HG02852 (cell line): Measurements from ENCODE around the gene CCR5AS.

Experiments used
- ATAC-seq: cut with Tn5 transposase; IDR thresholded peaks from one replicate; pipeline ENCODE4 v1.9.1; 2021; ENCODE audit warnings: mild to moderate bottlenecking, moderate library complexity; ENCODE audit not compliant: unreplicated experiment

CCR5AS gene

DNA sequence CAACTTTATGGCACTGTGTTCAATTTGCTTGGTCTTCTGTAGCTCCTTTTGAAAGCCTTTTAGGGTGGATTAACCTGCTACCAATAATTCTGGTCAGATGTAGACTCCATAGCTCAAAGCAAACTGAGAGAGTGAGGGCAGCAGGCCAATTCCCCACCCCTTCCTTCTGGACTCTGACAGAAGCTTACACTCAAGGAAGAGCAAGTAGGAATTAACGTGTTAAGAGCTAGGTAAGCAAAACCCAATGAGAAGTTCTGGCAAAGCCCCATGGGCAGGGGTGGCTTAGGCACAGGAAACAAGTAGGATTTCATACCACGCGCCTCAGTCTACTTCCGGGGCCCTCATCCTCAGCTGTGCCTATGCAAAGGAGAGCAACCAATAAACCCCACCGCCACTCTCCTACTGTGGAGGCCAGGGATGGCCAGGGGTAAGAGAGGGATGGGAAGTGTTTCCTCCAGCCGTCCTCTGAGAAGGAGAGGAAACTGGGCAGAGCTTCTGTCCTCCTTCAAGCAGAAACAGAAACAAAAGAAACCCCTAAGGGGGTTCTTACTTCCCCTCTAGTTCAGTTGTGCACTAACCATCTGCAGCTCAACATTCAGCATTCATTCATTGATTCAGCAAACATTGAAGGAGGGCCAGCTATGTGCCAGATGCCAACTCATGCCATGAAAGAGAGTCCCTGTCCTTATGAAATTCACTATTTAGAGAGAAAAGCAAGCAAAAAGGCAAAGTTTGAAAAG, 23.5 kb downstream of the CCR5AS start:
- ATAC-seq = no peak

- no peak for ATAC-seq
Measured at GRCh38 chr3:46381625-46382024, 25.2 kb downstream of the CCR5AS start.

DNA sequence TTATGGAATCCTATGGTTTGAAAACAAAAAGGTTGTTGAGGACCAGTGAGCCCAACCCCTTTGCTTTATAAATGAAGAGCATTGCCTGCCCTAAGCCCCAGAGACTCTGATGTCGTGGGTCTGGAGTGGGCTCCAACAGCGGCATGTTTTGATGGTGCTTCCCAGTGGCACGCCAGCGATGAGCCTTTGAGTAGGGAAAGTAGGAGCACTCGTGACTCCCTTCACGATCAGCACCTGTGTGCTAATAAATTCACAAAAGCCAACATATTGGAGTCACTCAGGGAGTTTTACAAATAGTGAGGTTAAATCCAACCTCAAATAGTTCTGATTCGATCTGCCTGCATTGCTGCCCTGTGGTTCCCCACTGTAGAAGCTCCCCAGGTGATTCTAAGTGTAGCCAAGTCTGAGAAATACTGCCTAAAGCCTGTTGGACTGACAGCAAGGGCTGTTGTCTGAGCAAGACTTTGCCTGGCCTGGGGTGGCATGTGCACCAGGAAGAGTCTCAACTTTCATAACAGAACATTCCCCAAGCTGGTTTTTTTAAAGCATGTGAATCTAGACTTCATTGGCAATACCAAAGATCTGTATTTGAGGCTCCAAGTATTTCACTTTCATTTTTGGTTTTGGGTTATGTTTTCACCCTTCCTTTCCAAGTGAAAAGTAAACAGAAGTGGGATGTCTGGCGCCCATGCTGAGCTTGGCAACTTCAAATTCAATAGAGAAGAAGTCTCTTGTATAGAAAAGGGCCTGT, 26.2 kb downstream of the CCR5AS start:
- ATAC-seq = no peak

GRCh38 chr3:46378426-46378942, 28.4 kb downstream of the CCR5AS start:
- ATAC-seq = no peak

DNA sequence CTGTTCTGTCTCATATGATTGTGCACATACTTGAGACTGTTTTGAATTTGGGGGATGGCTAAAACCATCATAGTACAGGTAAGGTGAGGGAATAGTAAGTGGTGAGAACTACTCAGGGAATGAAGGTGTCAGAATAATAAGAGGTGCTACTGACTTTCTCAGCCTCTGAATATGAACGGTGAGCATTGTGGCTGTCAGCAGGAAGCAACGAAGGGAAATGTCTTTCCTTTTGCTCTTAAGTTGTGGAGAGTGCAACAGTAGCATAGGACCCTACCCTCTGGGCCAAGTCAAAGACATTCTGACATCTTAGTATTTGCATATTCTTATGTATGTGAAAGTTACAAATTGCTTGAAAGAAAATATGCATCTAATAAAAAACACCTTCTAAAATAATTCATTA, 31.1 kb downstream of the CCR5AS start:
- ATAC-seq = no peak

DNA sequence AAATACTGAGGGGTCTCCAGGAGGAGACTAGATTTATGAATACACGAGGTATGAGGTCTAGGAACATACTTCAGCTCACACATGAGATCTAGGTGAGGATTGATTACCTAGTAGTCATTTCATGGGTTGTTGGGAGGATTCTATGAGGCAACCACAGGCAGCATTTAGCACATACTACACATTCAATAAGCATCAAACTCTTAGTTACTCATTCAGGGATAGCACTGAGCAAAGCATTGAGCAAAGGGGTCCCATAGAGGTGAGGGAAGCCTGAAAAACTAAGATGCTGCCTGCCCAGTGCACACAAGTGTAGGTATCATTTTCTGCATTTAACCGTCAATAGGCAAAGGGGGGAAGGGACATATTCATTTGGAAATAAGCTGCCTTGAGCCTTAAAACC, 31.6 kb downstream of the CCR5AS start:
- ATAC-seq = no peak

- no peak for ATAC-seq
Measured at GRCh38 chr3:46374755-46375154, 32.1 kb downstream of the CCR5AS start.

GRCh38 chr3:46372492-46373359, 34.1 kb downstream of the CCR5AS start:
- no peak for ATAC-seq

DNA sequence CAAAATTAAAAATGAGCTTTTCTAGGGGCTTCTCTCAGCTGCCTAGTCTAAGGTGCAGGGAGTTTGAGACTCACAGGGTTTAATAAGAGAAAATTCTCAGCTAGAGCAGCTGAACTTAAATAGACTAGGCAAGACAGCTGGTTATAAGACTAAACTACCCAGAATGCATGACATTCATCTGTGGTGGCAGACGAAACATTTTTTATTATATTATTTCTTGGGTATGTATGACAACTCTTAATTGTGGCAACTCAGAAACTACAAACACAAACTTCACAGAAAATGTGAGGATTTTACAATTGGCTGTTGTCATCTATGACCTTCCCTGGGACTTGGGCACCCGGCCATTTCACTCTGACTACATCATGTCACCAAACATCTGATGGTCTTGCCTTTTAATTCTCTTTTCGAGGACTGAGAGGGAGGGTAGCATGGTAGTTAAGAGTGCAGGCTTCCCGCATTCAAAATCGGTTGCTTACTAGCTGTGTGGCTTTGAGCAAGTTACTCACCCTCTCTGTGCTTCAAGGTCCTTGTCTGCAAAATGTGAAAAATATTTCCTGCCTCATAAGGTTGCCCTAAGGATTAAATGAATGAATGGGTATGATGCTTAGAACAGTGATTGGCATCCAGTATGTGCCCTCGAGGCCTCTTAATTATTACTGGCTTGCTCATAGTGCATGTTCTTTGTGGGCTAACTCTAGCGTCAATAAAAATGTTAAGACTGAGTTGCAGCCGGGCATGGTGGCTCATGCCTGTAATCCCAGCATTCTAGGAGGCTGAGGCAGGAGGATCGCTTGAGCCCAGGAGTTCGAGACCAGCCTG, 35.1 kb downstream of the CCR5AS start:
- no peak for ATAC-seq

DNA sequence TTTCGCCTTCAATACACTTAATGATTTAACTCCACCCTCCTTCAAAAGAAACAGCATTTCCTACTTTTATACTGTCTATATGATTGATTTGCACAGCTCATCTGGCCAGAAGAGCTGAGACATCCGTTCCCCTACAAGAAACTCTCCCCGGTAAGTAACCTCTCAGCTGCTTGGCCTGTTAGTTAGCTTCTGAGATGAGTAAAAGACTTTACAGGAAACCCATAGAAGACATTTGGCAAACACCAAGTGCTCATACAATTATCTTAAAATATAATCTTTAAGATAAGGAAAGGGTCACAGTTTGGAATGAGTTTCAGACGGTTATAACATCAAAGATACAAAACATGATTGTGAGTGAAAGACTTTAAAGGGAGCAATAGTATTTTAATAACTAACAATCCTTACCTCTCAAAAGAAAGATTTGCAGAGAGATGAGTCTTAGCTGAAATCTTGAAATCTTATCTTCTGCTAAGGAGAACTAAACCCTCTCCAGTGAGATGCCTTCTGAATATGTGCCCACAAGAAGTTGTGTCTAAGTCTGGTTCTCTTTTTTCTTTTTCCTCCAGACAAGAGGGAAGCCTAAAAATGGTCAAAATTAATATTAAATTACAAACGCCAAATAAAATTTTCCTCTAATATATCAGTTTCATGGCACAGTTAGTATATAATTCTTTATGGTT, 35.9 kb downstream of the CCR5AS start, which contains the start of gene CCR5:
Gene CCR5, plus strand, starts transcription at position 108 of the 680 bp plus-strand sequence. CDS start 1,957 bp downstream, outside the sequence.
- no peak for ATAC-seq

DNA sequence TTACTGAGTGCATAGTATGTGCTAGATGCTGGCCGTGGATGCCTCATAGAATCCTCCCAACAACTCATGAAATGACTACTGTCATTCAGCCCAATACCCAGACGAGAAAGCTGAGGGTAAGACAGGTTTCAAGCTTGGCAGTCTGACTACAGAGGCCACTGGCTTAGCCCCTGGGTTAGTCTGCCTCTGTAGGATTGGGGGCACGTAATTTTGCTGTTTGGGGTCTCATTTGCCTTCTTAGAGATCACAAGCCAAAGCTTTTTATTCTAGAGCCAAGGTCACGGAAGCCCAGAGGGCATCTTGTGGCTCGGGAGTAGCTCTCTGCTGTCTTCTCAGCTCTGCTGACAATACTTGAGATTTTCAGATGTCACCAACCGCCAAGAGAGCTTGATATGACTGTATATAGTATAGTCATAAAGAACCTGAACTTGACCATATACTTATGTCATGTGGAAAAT, 37.2 kb downstream of the CCR5AS start:
- ATAC-seq = peak; percentile 69

GRCh38 chr3:46369151-46369550, 37.7 kb downstream of the CCR5AS start:
- no peak for ATAC-seq

GRCh38 chr3:46368569-46368968, 38.3 kb downstream of the CCR5AS start:
- ATAC-seq = no peak

DNA sequence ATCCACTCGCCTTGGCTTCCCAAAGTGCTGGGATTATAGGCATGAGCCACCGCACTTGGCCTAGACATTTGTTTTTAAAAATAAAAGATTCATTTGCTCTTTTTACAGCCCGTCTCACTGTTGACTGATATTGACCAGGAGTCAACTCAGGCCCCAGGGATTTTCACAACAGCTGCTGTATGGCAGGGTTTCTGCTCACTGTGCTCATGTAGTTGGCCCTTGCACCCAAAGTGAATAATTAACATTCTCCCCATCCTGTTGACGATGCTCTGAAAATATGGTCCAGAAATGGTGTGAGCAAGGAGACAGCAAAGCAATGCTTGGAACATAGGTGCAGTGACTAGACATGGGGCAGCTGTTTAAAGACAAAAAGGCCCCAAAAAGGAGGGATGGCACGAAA, 39.1 kb downstream of the CCR5AS start:
- ATAC-seq = no peak

- no peak for ATAC-seq
Measured at GRCh38 chr3:46365737-46366524, 40.9 kb downstream of the CCR5AS start.

DNA sequence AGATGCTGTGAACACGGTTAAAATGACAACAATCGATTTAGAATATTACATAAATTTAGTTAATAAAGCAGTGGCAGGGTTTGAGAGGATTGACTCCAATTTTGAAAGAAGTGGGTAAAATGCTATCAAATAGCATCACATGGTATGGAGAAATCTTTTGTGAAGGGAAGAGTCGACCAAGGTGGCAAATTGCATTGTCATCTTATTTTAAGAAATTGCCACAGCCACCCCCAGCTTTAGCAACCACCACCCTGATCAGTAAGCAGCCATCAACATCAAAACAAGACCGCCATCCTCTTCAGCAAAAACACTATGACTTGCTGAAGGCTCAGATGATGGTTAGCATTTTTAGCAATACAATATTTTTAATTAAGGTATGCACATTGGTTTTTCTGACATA, 41.8 kb downstream of the CCR5AS start:
- ATAC-seq = no peak

DNA sequence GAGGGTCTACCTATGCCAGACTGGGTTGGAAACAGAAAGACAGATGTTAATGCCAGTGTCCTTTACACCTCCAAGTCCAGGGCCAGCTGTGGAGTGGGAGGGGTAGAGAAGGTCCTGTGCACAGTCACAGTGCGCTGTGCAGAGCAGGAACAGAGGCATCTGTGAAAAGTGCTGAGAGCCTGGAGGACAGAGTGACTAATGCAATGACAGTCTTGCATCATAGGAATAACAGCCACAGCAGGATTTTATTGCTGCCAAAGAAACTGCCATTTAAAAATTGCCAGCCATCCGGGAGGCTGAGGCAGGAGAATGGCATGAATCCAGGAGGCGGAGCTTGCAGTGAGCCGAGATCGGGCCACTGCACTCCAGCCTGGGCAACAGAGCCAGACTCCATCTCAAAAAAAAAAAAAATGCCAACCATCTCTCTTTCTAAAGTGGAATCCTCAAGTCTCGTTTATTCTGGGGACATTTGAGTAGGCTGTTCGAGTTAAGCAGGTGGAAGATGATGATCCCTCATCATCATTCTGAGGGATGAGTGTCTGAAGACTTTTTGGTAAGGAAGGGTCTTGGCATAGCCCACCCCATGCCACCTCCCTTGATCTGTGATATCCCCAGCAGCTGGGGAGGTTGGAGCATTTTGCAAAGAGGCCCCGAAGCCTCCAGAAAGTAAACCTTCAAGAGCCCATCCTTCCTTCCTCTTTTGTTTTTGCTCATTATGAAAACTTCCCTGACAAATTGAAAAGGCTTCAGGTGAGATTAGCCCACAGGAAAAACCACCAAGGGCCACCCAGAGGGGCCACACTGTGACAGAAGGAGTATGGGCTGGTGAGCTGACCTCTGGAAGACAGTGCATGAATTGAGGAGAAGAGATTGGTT, 45.2 kb downstream of the CCR5AS start:
- ATAC-seq = no peak

- ATAC-seq = no peak
Measured at GRCh38 chr3:46360907-46361306, 46.0 kb downstream of the CCR5AS start.
